A204.1 (cell line): ENCODE measurements around the gene CEP131.

Experiments
- FAIRE-seq: peaks from 2 replicates; lab custom pipeline; 2012; peaks lifted over from hg19 to GRCh38; lab: Jason Lieb, UNC

The CEP131 gene

DNA sequence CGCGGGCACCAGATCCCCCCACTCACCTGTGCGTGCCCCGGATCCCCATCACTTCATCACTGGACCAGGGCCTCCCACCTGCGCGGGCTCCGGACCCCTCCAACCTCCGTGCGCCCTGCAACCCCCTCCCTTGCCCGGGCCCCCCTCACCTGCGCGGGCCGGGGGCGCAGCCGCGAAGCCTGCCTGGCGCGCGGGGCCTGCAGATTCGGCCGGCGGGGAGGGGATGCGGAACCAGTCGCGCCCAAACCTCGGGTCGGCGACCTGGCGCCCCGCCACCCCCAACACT, 202 bp downstream of the CEP131 start:
- FAIRE-seq, result no peak

DNA sequence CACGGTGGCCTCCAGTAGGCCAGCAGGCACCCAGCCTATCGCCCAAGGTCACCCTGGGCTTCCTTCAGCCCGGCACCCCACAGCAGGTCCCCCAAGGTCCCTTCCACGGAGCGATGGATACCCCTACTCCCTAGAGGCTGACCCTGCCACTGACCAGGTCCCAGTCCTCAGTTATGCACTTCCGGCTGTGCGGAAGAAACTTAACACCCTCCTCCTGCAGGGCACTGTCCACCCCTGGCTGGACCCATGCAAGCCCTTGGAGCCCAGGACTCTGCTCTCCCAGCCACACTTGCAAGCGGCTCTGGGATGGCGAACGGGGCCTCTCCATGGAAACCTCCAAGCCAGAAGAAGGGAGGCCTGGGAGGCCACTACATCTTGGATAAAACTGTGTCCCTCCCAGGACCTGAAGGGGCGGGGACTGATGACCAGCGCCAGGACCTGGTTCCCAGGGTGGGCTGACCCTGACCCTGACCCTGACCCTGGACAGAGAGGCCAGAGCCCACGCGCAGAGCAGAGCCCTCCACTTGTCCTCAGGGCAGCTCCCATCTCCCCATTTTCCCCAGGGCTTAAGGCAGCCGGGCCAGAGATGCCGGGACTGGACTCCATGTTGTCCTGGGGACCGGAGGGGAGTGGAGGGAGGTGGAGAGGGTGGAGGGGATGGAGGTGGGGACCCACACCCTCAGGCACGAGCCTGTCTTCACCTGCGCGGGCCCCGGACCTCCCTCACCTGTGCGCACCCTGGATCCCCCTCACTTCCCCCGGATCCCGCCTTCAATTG, 734 bp downstream of the CEP131 start:
- no peak for FAIRE-seq

- no peak for FAIRE-seq
These were observed 1.4 kb downstream of the CEP131 start for GRCh38 chr17:81221371-81221841.

DNA sequence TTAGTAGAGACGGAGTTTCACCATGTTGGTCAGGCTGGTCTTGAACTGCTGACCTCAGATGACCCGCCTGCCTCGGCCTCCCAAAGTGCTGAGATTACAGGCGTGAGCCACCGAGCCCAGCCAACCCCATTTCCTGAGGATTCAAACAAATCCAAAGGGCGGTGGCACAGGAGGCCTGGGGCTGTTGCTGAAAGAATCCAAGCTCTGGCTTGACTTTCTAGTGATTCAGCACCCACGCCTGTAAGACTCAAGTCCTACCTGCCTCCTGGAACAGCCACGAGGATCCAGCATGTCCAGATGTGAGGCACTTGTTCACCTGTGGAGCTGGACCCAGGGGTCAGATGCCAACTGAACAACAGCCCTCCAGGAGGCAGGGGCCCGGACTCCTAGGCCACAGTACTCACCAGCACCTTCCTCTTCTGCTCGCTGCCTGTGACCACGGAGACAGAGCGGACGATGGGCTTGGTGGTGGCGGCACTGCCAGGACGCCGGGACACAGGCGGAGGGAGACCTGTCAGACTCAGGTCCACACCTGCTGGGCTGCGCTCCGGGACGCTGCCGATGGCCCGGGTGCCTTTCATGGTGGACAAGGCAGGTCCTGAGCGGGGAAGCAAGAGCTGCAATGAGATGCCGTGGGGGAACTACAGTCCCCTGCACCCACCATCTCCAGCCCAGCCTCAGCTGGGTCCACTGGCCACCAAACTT, 3.1 kb downstream of the CEP131 start:
- FAIRE-seq, result no peak

GRCh38 chr17:81218991-81219390, 3.8 kb downstream of the CEP131 start:
- FAIRE-seq, result no peak

DNA sequence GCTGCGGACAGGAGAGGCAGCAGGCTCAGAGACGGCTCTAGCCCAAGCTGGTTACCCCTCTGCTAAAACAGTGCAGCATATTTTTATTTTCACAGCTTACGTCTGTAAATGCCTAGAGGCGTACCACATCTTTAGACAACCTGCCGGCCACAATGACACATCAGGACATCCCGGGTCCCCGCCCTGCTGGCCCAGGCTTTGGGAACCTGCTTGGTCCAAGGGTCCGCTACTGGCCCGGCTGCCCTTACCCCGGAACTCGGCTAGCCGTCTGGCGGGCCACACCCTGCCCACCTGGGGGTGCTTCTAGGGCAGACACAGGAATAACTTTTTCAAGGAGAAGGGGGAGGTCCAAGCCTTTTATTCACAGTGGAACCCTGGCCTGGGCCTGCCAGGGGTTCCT, 4.3 kb downstream of the CEP131 start:
- FAIRE-seq, result no peak

GRCh38 chr17:81217491-81217890, 5.3 kb downstream of the CEP131 start:
- FAIRE-seq, result no peak

GRCh38 chr17:81213978-81214377, 8.8 kb downstream of the CEP131 start:
- no peak for FAIRE-seq

GRCh38 chr17:81212365-81212764, 10.4 kb downstream of the CEP131 start:
- no peak for FAIRE-seq

GRCh38 chr17:81210868-81211267, 11.9 kb downstream of the CEP131 start:
- FAIRE-seq, result no peak

DNA sequence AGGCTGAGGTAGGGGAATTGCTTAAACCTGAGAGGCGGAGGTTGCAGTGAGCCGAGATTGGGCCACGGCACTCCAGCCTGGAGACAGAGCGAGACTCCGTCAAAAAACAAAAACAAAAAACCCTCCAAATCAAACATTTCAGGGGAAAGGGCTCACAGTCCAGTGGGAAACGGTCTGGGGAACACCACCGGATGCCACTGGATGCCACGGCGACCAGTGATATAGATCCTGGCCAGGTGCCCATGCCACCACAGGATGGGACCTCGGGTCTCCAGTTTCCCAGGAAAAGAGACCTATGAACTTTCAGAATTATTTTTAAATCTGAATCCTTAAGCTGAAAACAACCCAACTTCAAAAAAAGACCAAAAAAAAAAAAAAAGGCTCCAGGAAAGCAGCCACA, 12.3 kb downstream of the CEP131 start:
- no peak for FAIRE-seq

DNA sequence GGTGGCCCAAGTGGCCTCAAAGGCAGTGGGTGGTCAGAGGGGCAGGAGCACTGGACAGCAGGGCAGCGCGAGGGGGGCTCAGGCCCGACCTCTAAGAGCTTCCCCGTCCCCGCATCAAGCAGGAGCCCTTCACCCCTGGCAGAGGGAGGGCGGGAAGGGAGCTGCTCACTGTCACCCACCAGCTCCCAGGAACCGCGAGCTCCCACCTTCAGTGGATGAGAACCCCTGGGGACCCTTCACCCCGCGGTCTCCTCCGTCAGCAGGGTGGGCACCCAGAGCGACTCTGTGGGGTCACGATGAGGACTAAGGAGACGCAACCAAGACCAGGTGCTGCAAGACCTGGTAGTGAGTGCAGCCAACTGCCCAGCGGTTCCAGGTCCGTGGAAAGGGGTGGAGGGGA, 13.6 kb downstream of the CEP131 start:
- FAIRE-seq, result no peak

DNA sequence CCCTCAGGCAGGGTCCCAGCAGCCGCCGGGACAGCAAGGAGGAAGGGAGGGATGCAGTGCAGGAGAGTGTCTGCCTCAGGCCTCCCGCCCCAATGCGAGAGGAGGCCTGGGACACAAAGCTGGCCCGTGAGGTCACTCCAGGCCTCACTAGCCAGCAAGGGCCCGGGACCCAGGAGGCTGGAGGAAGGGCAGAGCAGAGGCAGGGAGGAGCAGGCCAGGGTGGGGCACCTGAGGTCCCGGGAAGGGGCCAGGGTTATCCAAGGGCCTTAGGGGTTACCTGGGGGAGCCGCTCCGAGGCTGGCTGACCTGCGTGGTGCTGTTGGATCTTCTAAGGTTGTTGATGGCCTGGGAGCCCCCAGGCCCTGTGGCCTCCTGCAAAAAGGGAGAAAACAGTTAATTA, 14.1 kb downstream of the CEP131 start:
- FAIRE-seq, result no peak

DNA sequence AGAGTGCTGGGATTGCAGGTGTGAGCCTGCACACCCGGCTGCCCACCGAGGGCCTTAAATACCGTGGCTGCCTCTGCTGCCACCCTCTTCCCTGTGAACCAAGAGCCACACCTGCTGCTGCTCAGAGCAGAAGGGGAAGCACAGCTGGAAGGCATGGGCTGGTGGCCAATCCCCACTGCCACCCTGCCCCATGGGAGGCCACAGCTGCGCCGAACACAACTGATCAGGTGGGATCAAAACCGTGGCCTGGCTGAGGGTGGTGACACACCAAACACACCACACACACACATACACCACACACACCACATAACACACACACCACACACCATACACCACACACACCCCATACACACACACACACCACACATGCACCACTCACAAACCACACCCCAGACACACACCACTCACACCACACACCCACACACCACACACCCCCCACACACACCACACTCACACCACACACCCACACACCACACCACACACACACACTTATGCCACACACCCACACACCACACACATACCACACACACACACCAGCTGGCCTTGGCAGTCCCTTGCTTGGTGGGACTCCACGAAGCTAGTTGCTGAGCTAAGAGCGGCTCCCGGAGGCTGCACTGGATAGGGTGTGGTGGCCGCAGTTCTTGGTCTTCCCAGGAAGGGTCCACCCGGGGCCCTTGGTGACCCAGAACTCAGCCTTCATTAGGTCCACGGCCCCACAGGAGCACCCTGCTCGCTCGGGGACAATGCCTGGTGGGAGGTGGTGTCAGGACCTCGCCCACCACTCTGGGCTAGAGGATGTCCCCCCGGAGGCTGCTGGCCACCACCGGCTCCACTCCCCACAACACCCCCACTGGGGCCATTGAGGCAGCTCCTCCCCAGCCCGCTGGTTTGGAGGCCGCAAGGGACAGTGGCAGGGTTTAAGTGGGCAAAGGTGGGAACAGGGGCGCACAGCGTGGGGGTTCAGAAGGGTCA, 14.9 kb downstream of the CEP131 start:
- FAIRE-seq, result no peak

DNA sequence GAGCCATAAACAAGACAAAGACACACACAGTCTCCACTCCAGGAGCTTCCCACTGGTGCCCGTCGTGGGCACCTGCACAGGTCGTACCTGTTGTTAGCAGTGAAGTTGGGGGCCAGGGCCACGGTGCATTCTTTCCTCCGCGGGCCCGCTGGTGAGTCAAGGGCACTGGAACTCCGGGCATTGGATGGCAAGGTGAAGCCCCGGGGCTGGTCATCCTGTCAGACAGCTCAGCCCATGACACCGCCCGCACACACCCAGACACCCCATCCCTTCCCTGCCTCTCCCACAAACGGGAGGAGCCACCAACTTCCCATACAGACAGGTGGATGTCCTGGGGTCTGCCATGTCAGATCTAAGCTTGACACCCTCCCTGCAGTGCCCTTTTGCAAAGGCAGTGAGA, 16.1 kb downstream of the CEP131 start:
- no peak for FAIRE-seq

DNA sequence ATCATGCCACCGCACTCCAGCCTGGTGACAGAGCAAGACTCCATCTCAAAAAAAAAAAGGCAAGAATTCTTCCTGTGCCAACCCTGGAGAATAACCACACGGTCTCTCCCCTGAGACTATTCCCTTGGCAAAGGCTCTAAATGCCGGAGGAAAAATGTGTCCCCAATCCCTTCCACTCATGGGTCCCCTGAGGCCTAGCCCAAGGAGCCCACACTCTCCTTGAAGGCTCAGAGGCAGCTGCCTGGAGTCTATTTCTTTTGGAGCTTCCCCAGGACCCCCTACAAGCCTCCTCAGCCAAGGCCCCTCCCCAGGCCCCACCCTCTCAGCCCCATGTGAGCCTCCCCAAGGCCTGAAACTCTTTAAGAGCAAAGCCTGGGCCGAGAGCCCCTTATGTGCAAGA, 16.6 kb downstream of the CEP131 start:
- FAIRE-seq, result no peak

- FAIRE-seq, result no peak
These were observed 18.2 kb downstream of the CEP131 start for GRCh38 chr17:81204578-81204977.

GRCh38 chr17:81203136-81203535, 19.6 kb downstream of the CEP131 start:
- FAIRE-seq, result no peak

- FAIRE-seq, result no peak
These were observed 20.4 kb downstream of the CEP131 start for GRCh38 chr17:81202318-81202717.

- peak; percentile 56 for FAIRE-seq
These were observed 21.8 kb downstream of the CEP131 start for GRCh38 chr17:81200695-81201580.

GRCh38 chr17:81200201-81200600, 22.6 kb downstream of the CEP131 start:
- FAIRE-seq, result no peak

GRCh38 chr17:81199482-81199830, 23.3 kb downstream of the CEP131 start:
- FAIRE-seq, result no peak
